ENCODE data around the gene MYH16. TPM values are rescaled to one million over a fixed set of nuclear protein-coding genes. Genes with fewer than 3 reads are reported as not detected.

The MYH16 gene
- total and polyA plus RNA-seq, 2 donors (not counting 1 experiment from before 2014, with no cell fraction given), result not detected

DNA sequence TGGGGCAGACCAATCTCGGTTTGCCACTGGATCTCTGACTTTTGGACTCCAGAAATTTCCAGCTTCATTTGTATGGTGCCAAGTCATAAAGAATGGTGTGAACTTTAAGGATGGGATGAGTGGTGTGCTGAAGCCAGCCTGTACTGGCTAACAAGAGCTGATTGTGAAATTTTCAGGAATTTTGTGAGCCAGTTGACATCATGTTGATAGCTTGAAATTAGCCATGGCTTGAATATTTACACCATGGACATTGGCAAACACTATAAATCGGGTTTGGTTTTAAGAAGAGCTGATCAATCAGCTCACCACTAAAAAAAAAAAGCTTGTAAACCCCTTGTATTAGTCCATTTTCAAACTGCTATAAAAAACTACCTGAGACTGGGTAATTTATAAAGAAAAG, 14.1 kb upstream of the MYH16 start:
- H2AFZ ChIP-seq (ENCODE audit: insufficient read depth, low read depth, low read length, poor library complexity, severe bottlenecking), result no peak overlapping the region
- H3K9me3 Mint-ChIP-seq (ENCODE audit: insufficient read depth), result no peaks in the 10 kb centered on the region
- H4K20me1 ChIP-seq (ENCODE audit: control insufficient read depth, insufficient read depth, low read length, poor library complexity, severe bottlenecking), result no peaks in the 10 kb centered on the region
- TF ChIP-seq, protein P1, sequence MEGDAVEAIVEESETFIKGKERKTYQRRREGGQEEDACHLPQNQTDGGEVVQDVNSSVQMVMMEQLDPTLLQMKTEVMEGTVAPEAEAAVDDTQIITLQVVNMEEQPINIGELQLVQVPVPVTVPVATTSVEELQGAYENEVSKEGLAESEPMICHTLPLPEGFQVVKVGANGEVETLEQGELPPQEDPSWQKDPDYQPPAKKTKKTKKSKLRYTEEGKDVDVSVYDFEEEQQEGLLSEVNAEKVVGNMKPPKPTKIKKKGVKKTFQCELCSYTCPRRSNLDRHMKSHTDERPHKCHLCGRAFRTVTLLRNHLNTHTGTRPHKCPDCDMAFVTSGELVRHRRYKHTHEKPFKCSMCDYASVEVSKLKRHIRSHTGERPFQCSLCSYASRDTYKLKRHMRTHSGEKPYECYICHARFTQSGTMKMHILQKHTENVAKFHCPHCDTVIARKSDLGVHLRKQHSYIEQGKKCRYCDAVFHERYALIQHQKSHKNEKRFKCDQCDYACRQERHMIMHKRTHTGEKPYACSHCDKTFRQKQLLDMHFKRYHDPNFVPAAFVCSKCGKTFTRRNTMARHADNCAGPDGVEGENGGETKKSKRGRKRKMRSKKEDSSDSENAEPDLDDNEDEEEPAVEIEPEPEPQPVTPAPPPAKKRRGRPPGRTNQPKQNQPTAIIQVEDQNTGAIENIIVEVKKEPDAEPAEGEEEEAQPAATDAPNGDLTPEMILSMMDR (IDR thresholded peaks at IDR 0.05), result no peak
- TF ChIP-seq EZH2 (IDR thresholded peaks at IDR 0.05; ENCODE audit: borderline replicate concordance, insufficient read depth, low read depth, low read length, poor library complexity, severe bottlenecking), result no peak
- ChIA-PET POLR2A (no interaction called here), CTCF (no interaction called here)
- no CpG with 5 or more reads among the region's 2 CpGs for WGBS (ENCODE audit: insufficient coverage)
- no peak overlapping the region for H3K9ac ChIP-seq (ENCODE audit: low read length)
- no peaks in the 10 kb centered on the region for H3K36me3 ChIP-seq (replicated peaks in 1 of 2; ENCODE audit: control extremely low read depth in 1 of 2, control insufficient read depth in 1 of 2, extremely low read depth in 1 of 2, insufficient read depth in 2 of 2, low read length in 1 of 2)
- no peaks in the 10 kb centered on the region for H3K27me3 Mint-ChIP-seq
- H3K4me2 ChIP-seq (replicated peaks; ENCODE audit: low read depth, low read length, poor library complexity, severe bottlenecking), result no peak overlapping the region
- peaks cover 0 to 3% (median 0%) of the 10 kb centered on the region in 4 experiments for H3K27me3 ChIP-seq (replicated peaks in 1 of 4; ENCODE audit: control extremely low read depth in 1 of 4, control insufficient read depth in 3 of 4, insufficient read depth in 4 of 4, low read length in 3 of 4)
- no peak overlapping the region for H3K27ac ChIP-seq (ENCODE audit: low read length in 2 of 2)
- H3K4me3 Mint-ChIP-seq, result no peak overlapping the region
- no peaks in the 10 kb centered on the region for H3K4me1 Mint-ChIP-seq
- no peak overlapping the region for H3K4me3 ChIP-seq (ENCODE audit: control extremely low read depth in 1 of 5, extremely low read depth in 1 of 5, insufficient read depth in 1 of 5, low read depth in 2 of 5, low read length in 4 of 5)
- no peaks in the 10 kb centered on the region for H3K4me1 ChIP-seq (ENCODE audit: control insufficient read depth in 2 of 2, insufficient read depth in 2 of 2, low read length in 2 of 2)
- no peaks in the 10 kb centered on the region for H3K9me3 ChIP-seq (ENCODE audit: control extremely low read depth in 1 of 3, control insufficient read depth in 2 of 3, insufficient read depth in 1 of 3, low read length in 2 of 3)
- ATAC-seq (ENCODE audit: low read depth), result no peak
- intact Hi-C loops (cut with micrococcal nuclease), result no loop called here
- H3K79me2 ChIP-seq (ENCODE audit: control insufficient read depth, insufficient read depth, low read length), result no peaks in the 10 kb centered on the region
- no peak overlapping the region for H3K27ac Mint-ChIP-seq
- no peak for DNase-seq

DNA sequence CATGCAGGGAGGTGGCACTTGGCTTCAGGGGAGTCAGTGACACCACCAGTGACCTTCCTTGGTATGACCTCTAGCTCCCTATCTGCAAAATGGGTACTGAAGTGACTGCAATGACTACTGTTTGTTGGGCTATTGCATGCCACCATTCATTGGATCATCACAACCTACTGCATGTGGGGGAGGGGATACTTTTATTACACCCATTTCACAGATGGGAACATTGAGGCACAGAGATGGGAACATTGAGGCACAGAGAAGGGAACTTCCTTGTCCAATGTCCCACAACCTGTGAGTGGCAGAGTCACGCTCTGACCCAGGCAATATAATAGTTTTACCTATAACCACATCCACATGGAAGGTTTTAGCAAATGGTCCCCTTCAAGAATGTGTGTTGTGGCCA, 12.2 kb upstream of the MYH16 start:
- Histone ChIP-seq H4K20me1 (ENCODE audit: control insufficient read depth, insufficient read depth, low read length, poor library complexity, severe bottlenecking) (no peaks in the 10 kb centered on the region), H3K79me2 (ENCODE audit: control insufficient read depth, insufficient read depth, low read length) (no peaks in the 10 kb centered on the region), H3K36me3 (replicated peaks in 1 of 2; ENCODE audit: control extremely low read depth in 1 of 2, control insufficient read depth in 1 of 2, extremely low read depth in 1 of 2, insufficient read depth in 2 of 2, low read length in 1 of 2) (no peaks in the 10 kb centered on the region), H3K27me3 (replicated peaks in 1 of 4; ENCODE audit: control extremely low read depth in 1 of 4, control insufficient read depth in 3 of 4, insufficient read depth in 4 of 4, low read length in 3 of 4) (peaks cover 0 to 3% (median 0%) of the 10 kb centered on the region in 4 experiments), H3K4me1 (ENCODE audit: control insufficient read depth in 2 of 2, insufficient read depth in 2 of 2, low read length in 2 of 2) (no peaks in the 10 kb centered on the region), H3K4me3 (ENCODE audit: control extremely low read depth in 1 of 5, extremely low read depth in 1 of 5, insufficient read depth in 1 of 5, low read depth in 2 of 5, low read length in 4 of 5) (no peak overlapping the region), H3K4me2 (replicated peaks; ENCODE audit: low read depth, low read length, poor library complexity, severe bottlenecking) (no peak overlapping the region), H2AFZ (ENCODE audit: insufficient read depth, low read depth, low read length, poor library complexity, severe bottlenecking) (no peak overlapping the region), H3K27ac (ENCODE audit: low read length in 2 of 2) (no peak overlapping the region), H3K9ac (ENCODE audit: low read length) (no peak overlapping the region), H3K9me3 (ENCODE audit: control extremely low read depth in 1 of 3, control insufficient read depth in 2 of 3, insufficient read depth in 1 of 3, low read length in 2 of 3) (no peaks in the 10 kb centered on the region)
- ATAC-seq (ENCODE audit: low read depth) (no peak), DNase-seq (no peak)
- Mint-ChIP-seq H3K4me3 (no peak overlapping the region), H3K4me1 (no peaks in the 10 kb centered on the region), H3K27ac (no peak overlapping the region), H3K27me3 (no peaks in the 10 kb centered on the region), H3K9me3 (ENCODE audit: insufficient read depth) (no peaks in the 10 kb centered on the region)
- no CpG with 5 or more reads among the region's 1 CpG for WGBS (ENCODE audit: insufficient coverage)
- intact Hi-C loops (cut with micrococcal nuclease), result no loop called here
- ChIA-PET POLR2A (no interaction called here), CTCF (no interaction called here)
- TF ChIP-seq, protein P1 (IDR thresholded peaks at IDR 0.05), result no peak
- no peak for TF ChIP-seq EZH2 (IDR thresholded peaks at IDR 0.05; ENCODE audit: borderline replicate concordance, insufficient read depth, low read depth, low read length, poor library complexity, severe bottlenecking)

Measured in B cell (primary cell).